ENCODE results near the gene KLK12. TPM values are rescaled to one million over a fixed set of nuclear protein-coding genes. Genes with fewer than 3 reads are reported as not detected.

The KLK12 gene, protein sequence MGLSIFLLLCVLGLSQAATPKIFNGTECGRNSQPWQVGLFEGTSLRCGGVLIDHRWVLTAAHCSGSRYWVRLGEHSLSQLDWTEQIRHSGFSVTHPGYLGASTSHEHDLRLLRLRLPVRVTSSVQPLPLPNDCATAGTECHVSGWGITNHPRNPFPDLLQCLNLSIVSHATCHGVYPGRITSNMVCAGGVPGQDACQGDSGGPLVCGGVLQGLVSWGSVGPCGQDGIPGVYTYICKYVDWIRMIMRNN
- total RNA-seq = not detected in 2 replicates

DNA sequence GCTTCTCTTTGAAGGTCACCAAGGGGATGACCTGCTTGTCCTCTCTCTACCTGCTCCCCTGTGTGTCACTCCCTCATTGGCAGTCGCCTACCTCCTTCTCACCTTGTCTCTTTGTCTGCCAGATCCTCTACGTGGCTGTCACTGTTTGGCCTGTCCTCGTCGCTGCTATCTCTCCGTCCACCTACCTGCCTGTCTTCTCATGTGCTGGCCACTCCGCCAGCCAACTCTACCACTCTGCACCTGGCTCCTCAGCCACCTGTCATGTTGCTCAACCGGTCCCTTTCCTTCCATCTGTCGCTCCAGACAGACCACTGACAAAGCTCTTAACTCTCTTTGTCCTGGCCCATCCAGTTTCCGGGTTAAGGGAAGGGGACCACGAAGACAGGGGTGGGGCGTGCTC lies at the start of gene KLK12:
KLK12 (minus strand) TSS at position 299 of the 400 bp plus-strand sequence. CDS start 381 bp downstream, outside the sequence.

DNA sequence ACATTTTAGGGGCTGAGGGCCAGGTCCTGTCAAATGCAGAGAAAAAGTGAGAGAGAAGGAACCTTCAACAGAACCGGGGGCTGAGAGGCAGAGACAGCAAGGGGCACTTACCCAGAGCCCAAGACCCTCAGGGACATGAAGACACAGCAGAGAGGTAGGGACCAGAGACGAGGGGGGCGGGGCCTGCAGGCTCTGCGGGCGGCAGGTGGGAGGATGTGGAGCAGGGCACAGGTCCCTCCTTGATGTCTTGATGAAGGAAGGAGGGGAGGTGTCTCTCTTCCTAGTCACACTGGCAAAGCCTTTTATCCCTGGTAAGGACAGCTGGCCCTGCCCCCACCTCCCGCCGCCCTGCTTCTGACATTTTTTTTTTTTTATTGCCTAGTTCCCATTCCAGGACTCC lies 47.8 kb upstream of the KLK12 start, which contains the start of gene KLK14:
KLK14 (minus strand) TSS at position 277 of the 400 bp plus-strand sequence; CDS start at position 4, 273 bp downstream.

GRCh38 chr19:51064534-51065220 lies 29.9 kb upstream of the KLK12 start, which contains the start of gene KLK13:
Gene KLK13 (minus strand): TSS chr19:51065092. CDS start chr19:51065067, 25 bp downstream.

GRCh38 chr19:51026554-51026831 lies 8.3 kb downstream of the KLK12 start, which contains the start of gene KLK11:
Gene KLK11 (minus strand): TSS chr19:51026616. CDS start chr19:51025631, 985 bp downstream.

GRCh38 chr19:51019544-51019925 lies 15.3 kb downstream of the KLK12 start, which contains the start of gene KLK10:
Gene KLK10 (minus strand): TSS chr19:51019709. CDS start chr19:51019130, 579 bp downstream.

DNA sequence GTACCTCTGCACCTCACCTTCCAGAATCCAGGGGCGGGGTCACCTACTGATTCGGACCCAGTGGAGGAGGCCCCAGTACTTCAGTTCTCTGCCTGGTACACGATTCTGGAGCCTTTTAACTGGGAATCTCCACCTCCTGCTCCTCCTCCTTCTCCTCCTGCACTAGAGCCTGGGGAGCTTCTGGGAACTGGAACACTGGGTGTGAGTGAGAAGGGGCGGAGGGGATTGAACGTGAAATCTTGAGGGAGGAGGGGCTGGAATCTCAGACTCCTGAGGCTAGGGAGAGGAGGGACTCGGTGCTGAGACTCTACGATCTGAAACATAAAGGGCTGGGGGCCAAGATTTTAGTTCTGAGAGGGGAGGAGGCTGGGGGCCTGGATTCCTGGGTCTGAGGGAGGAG lies 33.3 kb downstream of the KLK12 start, which contains the start of gene KLK8:
KLK8 (minus strand) TSS at position 90 of the 400 bp plus-strand sequence. CDS start 437 bp downstream, outside the sequence.

GRCh38 chr19:50983625-50984292 lies 51.0 kb downstream of the KLK12 start, which contains the start of gene KLK7:
Gene KLK7 (minus strand): TSS chr19:50983917. CDS start chr19:50982399, 1,518 bp downstream.

Other genes starting within 250 kb of the KLK12 start
- not detected in 2 replicates for gene ACP4, start 244.6 kb downstream of the KLK12 start, total RNA-seq
- gene KLK1, start 211.2 kb downstream of the KLK12 start, total RNA-seq = not detected in 2 replicates
- not detected in 2 replicates for gene KLK15, start 201.4 kb downstream of the KLK12 start, total RNA-seq
- not detected in 2 replicates for gene KLK3, start 180.1 kb downstream of the KLK12 start, total RNA-seq
- gene KLK2, start 161.6 kb downstream of the KLK12 start, total RNA-seq = not detected in 2 replicates
- gene KLK4, start 123.6 kb downstream of the KLK12 start, total RNA-seq = not detected in 2 replicates
- gene KLK5, start 82.0 kb downstream of the KLK12 start, total RNA-seq = not detected in 2 replicates
- not detected in 2 replicates for gene KLK6, start 65.4 kb downstream of the KLK12 start, total RNA-seq
- not detected in 2 replicates for gene KLK7, start 51.1 kb downstream of the KLK12 start, total RNA-seq
- not detected in 2 replicates for gene KLK8, start 33.4 kb downstream of the KLK12 start, total RNA-seq
- not detected in 2 replicates for gene KLK10, start 15.3 kb downstream of the KLK12 start, total RNA-seq
- gene KLK11, start 8.4 kb downstream of the KLK12 start, total RNA-seq = not detected in 2 replicates
- not detected in 2 replicates for gene KLK13, start 30.1 kb upstream of the KLK12 start, total RNA-seq
- gene KLK14, start 47.9 kb upstream of the KLK12 start, total RNA-seq = not detected in 2 replicates
- gene CTU1, start 73.4 kb upstream of the KLK12 start, total RNA-seq = 9.4 and 9.8 TPM in 2 replicates
- gene SIGLEC9, start 89.9 kb upstream of the KLK12 start, total RNA-seq = 1.1 TPM in 1 of 2 replicates, not detected in the other
- gene SIGLEC7, start 107.3 kb upstream of the KLK12 start, total RNA-seq = not detected in 2 replicates
- not detected in 2 replicates for gene CD33, start 190.1 kb upstream of the KLK12 start, total RNA-seq
- not detected in 2 replicates for gene SIGLECL1, start 216.1 kb upstream of the KLK12 start, total RNA-seq

Data from myometrial cell (primary cell).